Measurements from ENCODE around the gene SMTNL1.

DNA sequence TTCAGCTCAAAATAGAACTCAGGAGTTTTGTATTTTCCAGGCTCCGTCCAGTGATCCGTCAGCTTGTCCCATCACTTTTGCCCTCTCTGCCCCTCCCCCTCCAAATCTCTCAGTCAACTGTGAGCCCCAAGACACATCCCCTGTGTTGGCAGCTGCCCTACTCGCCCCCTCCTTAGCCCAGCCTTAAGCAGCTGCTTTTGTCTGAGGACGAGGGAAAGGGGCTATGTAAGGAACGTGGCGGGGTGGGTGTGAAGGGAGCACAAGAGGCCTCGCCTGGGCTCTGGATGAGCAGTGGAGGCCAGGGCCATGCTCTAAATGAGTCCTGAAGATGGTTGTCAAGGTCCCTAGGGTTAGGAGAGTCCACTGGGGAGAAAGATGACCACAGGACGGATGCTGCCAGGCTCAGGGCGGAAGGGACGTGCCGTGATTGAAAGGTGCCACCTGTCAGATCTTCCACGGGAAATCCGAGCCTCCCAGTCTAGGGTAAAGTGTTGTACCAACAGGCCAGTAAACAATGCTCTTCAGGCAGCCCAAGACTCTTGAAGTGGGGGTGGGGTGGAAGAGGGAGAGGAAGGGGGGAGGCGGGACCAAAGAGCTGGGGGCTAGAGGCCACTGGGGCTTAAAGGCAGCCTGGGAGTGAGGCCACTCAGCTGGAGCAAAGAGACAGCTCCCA is at the start of gene SMTNL1:
- TF ChIP-seq POLR2A (IDR thresholded peaks at IDR 0.05) = no peak
- TF ChIP-seq, protein P1, sequence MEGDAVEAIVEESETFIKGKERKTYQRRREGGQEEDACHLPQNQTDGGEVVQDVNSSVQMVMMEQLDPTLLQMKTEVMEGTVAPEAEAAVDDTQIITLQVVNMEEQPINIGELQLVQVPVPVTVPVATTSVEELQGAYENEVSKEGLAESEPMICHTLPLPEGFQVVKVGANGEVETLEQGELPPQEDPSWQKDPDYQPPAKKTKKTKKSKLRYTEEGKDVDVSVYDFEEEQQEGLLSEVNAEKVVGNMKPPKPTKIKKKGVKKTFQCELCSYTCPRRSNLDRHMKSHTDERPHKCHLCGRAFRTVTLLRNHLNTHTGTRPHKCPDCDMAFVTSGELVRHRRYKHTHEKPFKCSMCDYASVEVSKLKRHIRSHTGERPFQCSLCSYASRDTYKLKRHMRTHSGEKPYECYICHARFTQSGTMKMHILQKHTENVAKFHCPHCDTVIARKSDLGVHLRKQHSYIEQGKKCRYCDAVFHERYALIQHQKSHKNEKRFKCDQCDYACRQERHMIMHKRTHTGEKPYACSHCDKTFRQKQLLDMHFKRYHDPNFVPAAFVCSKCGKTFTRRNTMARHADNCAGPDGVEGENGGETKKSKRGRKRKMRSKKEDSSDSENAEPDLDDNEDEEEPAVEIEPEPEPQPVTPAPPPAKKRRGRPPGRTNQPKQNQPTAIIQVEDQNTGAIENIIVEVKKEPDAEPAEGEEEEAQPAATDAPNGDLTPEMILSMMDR (IDR thresholded peaks at IDR 0.05) = no peak

All from right lobe of liver (tissue), 4 donors.